Measurements from ENCODE around the gene ADPRHL1. TPM values are rescaled to one million over a fixed set of nuclear protein-coding genes. Genes with fewer than 3 reads are reported as not detected.

ADPRHL1 gene
- total RNA-seq, 1 donor from 2014 or later = 11.3 TPM

DNA sequence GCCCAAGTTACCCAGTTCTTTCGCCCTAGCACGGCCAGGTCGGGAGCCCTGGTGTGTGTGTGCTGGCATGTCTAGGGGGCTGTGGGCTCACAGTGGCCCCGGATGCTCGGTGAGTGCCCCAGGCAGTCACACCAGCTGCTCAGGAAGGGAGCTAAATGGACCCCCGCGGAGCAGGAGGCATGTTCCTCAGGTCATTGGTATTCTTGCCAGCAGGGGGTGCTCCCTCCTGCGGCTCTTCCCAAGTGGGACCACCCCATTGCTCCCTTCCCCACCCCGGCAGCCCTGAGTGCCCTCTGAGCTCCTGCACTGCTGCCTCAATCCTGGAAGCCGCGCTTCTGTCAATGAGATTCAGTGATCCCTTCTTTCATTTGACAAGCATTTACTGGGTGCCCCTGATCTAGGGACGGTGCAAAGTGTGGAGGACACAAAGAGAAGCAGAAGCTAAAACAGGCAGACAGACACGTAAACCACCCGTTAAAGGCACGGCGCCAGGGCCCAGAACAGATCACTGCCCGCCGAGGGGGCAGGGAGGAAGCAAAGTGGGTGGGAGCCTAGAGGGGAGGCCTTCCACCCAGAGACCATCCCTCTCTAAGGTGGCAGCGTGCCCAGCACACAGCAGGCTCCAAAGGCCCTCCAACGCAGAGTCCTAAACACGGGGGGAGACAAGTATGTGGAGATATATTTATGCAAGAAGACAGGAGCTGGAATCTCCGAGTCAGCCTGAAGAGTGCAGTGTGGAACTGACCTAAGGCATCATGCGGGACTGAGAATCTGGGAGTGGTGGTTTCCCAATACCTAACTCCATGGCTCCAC is 5.2 kb upstream of the ADPRHL1 start:
- H3K4me3 ChIP-seq = no peak overlapping the region
- no peaks in the 10 kb centered on the region for H3K9me3 ChIP-seq
- no peak for DNase-seq (ENCODE audit: low spot score in 2 of 2)
- H3K4me1 ChIP-seq = no peaks in the 10 kb centered on the region
- TF ChIP-seq, protein P1, sequence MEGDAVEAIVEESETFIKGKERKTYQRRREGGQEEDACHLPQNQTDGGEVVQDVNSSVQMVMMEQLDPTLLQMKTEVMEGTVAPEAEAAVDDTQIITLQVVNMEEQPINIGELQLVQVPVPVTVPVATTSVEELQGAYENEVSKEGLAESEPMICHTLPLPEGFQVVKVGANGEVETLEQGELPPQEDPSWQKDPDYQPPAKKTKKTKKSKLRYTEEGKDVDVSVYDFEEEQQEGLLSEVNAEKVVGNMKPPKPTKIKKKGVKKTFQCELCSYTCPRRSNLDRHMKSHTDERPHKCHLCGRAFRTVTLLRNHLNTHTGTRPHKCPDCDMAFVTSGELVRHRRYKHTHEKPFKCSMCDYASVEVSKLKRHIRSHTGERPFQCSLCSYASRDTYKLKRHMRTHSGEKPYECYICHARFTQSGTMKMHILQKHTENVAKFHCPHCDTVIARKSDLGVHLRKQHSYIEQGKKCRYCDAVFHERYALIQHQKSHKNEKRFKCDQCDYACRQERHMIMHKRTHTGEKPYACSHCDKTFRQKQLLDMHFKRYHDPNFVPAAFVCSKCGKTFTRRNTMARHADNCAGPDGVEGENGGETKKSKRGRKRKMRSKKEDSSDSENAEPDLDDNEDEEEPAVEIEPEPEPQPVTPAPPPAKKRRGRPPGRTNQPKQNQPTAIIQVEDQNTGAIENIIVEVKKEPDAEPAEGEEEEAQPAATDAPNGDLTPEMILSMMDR (IDR thresholded peaks at IDR 0.05) = no peak
- no peaks in the 10 kb centered on the region for H3K27me3 ChIP-seq
- H3K36me3 ChIP-seq = peaks cover 50 to 74% of the 10 kb centered on the region in 2 donors
- intact Hi-C loops (cut with DNase I) = no loop called here
- no peak overlapping the region for H3K27ac ChIP-seq

GRCh38 chr13:113457510-113457909 is 4.2 kb upstream of the ADPRHL1 start:
- H3K4me3 ChIP-seq = no peak overlapping the region
- H3K9me3 ChIP-seq = no peaks in the 10 kb centered on the region
- no peaks in the 10 kb centered on the region for H3K27me3 ChIP-seq
- TF ChIP-seq, protein P1 (IDR thresholded peaks at IDR 0.05) = no peak
- no peaks in the 10 kb centered on the region for H3K4me1 ChIP-seq
- DNase-seq (ENCODE audit: low spot score in 2 of 2) = peak in 1 of 2 donors; percentile 46
- peaks cover 52 to 79% of the 10 kb centered on the region in 2 donors for H3K36me3 ChIP-seq
- no peak overlapping the region for H3K27ac ChIP-seq
- intact Hi-C loops (cut with DNase I) = no loop called here

DNA sequence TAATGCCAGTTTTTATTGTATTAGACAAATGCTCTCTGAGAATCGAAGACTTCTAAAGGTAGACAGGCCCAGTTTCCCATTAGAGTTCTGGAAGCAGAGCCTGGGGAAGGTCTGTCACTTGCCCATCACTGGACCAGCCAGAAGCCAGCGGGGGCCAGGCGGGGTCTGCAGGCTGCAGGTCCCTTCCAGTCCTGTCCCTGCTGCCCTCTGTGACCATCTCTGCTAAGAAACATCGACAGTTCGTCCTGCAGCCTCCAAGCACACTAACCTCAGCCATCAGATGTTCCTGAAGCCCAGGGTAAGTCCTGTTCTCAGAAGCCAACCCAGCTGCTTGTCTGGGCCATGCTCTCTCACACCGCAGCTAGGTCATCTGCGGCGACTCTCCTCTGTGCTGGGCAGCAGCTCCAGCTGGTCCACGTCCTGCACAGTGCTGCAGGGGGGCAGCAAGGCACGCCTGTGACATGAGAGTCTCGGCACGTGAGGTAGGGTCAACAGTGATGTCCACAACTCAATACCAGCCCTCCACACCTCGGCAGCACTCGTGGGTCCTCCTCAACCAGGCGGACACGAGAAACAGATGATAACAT is 2.9 kb upstream of the ADPRHL1 start:
- no peak overlapping the region for H3K27ac ChIP-seq
- no peak overlapping the region for H3K4me3 ChIP-seq
- H3K9me3 ChIP-seq = no peaks in the 10 kb centered on the region
- H3K27me3 ChIP-seq = no peaks in the 10 kb centered on the region
- no peak for DNase-seq (ENCODE audit: low spot score in 2 of 2)
- intact Hi-C loops (cut with DNase I) = no loop called here
- no peaks in the 10 kb centered on the region for H3K4me1 ChIP-seq
- peaks cover 46 to 68% of the 10 kb centered on the region in 2 donors for H3K36me3 ChIP-seq
- TF ChIP-seq, protein P1 (IDR thresholded peaks at IDR 0.05) = no peak

GRCh38 chr13:113455384-113455783 is 2.1 kb upstream of the ADPRHL1 start:
- Histone ChIP-seq H3K4me1 (no peaks in the 10 kb centered on the region), H3K4me3 (no peak overlapping the region), H3K9me3 (no peaks in the 10 kb centered on the region), H3K27me3 (no peaks in the 10 kb centered on the region), H3K36me3 (peaks cover 40 to 61% of the 10 kb centered on the region in 2 donors), H3K27ac (no peak overlapping the region)
- TF ChIP-seq, protein P1 (IDR thresholded peaks at IDR 0.05) = no peak
- no peak for DNase-seq (ENCODE audit: low spot score in 2 of 2)
- intact Hi-C loops (cut with DNase I) = no loop called here

DNA sequence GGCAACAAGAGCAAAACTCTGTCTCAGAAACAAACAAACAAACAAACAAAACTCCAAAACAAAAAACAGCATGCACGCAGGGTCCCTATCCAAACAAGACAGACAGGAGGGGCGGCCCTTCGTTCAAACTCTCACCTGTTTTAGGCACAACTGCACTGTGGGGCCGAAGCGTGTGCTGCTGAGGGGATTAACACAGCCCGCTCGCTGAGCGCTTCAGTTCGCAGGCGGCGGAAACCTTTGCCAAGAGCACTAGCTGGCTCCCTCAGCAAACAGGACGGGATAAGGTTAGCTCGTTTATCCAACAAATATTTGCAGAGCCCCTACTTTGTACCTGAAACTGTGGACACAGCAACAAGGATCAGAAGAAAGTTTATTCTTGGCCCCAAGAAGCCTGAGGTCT is 1.6 kb upstream of the ADPRHL1 start:
- H3K4me3 ChIP-seq = no peak overlapping the region
- TF ChIP-seq, protein P1 (IDR thresholded peaks at IDR 0.05) = no peak
- no peak for DNase-seq (ENCODE audit: low spot score in 2 of 2)
- intact Hi-C loops (cut with DNase I) = loop anchor here (5.0 kb wide), 1 partner anchor 178 kb away; no protein-coding TSS in a partner anchor
- H3K36me3 ChIP-seq = peaks cover 35 to 57% of the 10 kb centered on the region in 2 donors
- H3K9me3 ChIP-seq = no peaks in the 10 kb centered on the region
- no peaks in the 10 kb centered on the region for H3K27me3 ChIP-seq
- no peaks in the 10 kb centered on the region for H3K4me1 ChIP-seq
- no peak overlapping the region for H3K27ac ChIP-seq
